CD4-positive, alpha-beta T cell treated with Interleukin-15 for 1 hour (primary cell): ENCODE measurements around the gene OR8B12.
"Not testable (repeated sequence)": the region's sequence is repeated elsewhere in the genome, so short reads cannot be mapped to it uniquely, and the experiment has no call there.

Experiments
- DNase-seq: peaks from one replicate; pipeline ENCODE4 v3.0.0-alpha.2; 2020

Gene OR8B12

GRCh38 chr11:124519850-124520549 lies 23.5 kb downstream of the OR8B12 start:
- no peak for DNase-seq

- DNase-seq, result no peak
Measured at GRCh38 chr11:124518989-124519451, 24.4 kb downstream of the OR8B12 start.

- DNase-seq, result no peak
Measured at GRCh38 chr11:124517314-124517713, 26.1 kb downstream of the OR8B12 start.

GRCh38 chr11:124514675-124515074 lies 28.8 kb downstream of the OR8B12 start:
- DNase-seq, result not testable (repeated sequence)

GRCh38 chr11:124514131-124514530 lies 29.3 kb downstream of the OR8B12 start:
- DNase-seq, result no peak

GRCh38 chr11:124511745-124512144 lies 31.7 kb downstream of the OR8B12 start:
- DNase-seq, result no peak

GRCh38 chr11:124510279-124510678 lies 33.2 kb downstream of the OR8B12 start:
- DNase-seq, result no peak

GRCh38 chr11:124499711-124500110 lies 43.7 kb downstream of the OR8B12 start:
- DNase-seq, result no peak

- no peak for DNase-seq
Measured at GRCh38 chr11:124493016-124493655, 50.3 kb downstream of the OR8B12 start.
